Measurements from ENCODE around the gene IRF6. TPM values are rescaled to one million over a fixed set of nuclear protein-coding genes. Genes with fewer than 3 reads are reported as not detected.
A peak's percentile ranks its signal among the peaks of the same experiment; 100 is the strongest.

The IRF6 gene
- total RNA-seq, 4 donors from 2014 or later, result 0.46 to 1.2 (median 0.75) TPM

- Histone ChIP-seq H3K4me1 (peaks cover 12 to 21% (median 19%) of the 10 kb centered on the region in 4 donors), H3K36me3 (peaks cover 0 to 7% (median 2%) of the 10 kb centered on the region in 4 donors), H3K4me3 (no peak overlapping the region), H3K9me3 (no peaks in the 10 kb centered on the region), H3K27ac (replicated peaks in 1 of 4) (no peak overlapping the region), H3K27me3 (no peaks in the 10 kb centered on the region)
- no peak for TF ChIP-seq CTCF (IDR thresholded peaks at IDR 0.05)
- no peak for TF ChIP-seq POLR2AphosphoS5 (IDR thresholded peaks at IDR 0.05)
- no peak for TF ChIP-seq EP300 (IDR thresholded peaks at IDR 0.05)
- TF ChIP-seq POLR2A (IDR thresholded peaks at IDR 0.05; ENCODE audit: low read depth), result no peak
- 82% methylated on average over 11 of the region's 11 CpGs for WGBS
- DNase-seq (ENCODE audit: extremely low spot score), result peak; percentile 91
- intact Hi-C loops (cut with DNase I), result loop anchor here (2.0 kb wide), 1 partner anchor 39 kb away; no protein-coding TSS in a partner anchor
Observed at GRCh38 chr1:209825591-209826434, 19.9 kb upstream of the IRF6 start.

- H3K27me3 ChIP-seq, result peaks cover 0 to 7% (median 0%) of the 10 kb centered on the region in 4 donors
- DNase-seq (ENCODE audit: extremely low spot score), result peak; percentile 68
- intact Hi-C loops (cut with DNase I), result no loop called here
- 40% methylated on average over 12 of the region's 12 CpGs for WGBS
- TF ChIP-seq CTCF (IDR thresholded peaks at IDR 0.05) (peak; percentile 52 to 77 (median 55)), POLR2AphosphoS5 (IDR thresholded peaks at IDR 0.05) (no peak)
- no peak overlapping the region for H3K27ac ChIP-seq (replicated peaks in 1 of 4)
- H3K36me3 ChIP-seq, result no peaks in the 10 kb centered on the region
- H3K4me3 ChIP-seq, result no peak overlapping the region
- peaks cover under 1 to 7% (median 5%) of the 10 kb centered on the region in 4 donors for H3K4me1 ChIP-seq
- no peaks in the 10 kb centered on the region for H3K9me3 ChIP-seq
Observed at GRCh38 chr1:209823143-209824041, 17.4 kb upstream of the IRF6 start.

GRCh38 chr1:209822706-209823105 lies 16.8 kb upstream of the IRF6 start:
- no peak overlapping the region for H3K4me3 ChIP-seq
- TF ChIP-seq EP300 (IDR thresholded peaks at IDR 0.05) (no peak), POLR2A (IDR thresholded peaks at IDR 0.05; ENCODE audit: low read depth) (no peak), POLR2AphosphoS5 (IDR thresholded peaks at IDR 0.05) (no peak), CTCF (IDR thresholded peaks at IDR 0.05) (no peak)
- intact Hi-C loops (cut with DNase I), result no loop called here

GRCh38 chr1:209820986-209821385 lies 15.0 kb upstream of the IRF6 start:
- Histone ChIP-seq H3K27me3 (peaks cover 0 to 7% (median 0%) of the 10 kb centered on the region in 4 donors), H3K36me3 (no peaks in the 10 kb centered on the region), H3K4me1 (no peaks in the 10 kb centered on the region), H3K27ac (replicated peaks in 1 of 4) (no peak overlapping the region), H3K4me3 (no peak overlapping the region), H3K9me3 (no peaks in the 10 kb centered on the region)
- 83% methylated on average over 4 of the region's 4 CpGs for WGBS
- TF ChIP-seq CTCF (IDR thresholded peaks at IDR 0.05) (no peak), EP300 (IDR thresholded peaks at IDR 0.05) (no peak), POLR2AphosphoS5 (IDR thresholded peaks at IDR 0.05) (no peak), POLR2A (IDR thresholded peaks at IDR 0.05; ENCODE audit: low read depth) (no peak)
- no peak for DNase-seq (ENCODE audit: extremely low spot score)
- intact Hi-C loops (cut with DNase I), result no loop called here

More at GRCh38 chr1:209822706-209823105, 16.8 kb upstream of the IRF6 start:
- peaks cover 0 to 7% (median 0%) of the 10 kb centered on the region in 4 donors for H3K27me3 ChIP-seq
- no peaks in the 10 kb centered on the region for H3K9me3 ChIP-seq
- H3K4me1 ChIP-seq, result peaks cover 0 to 5% (median 4%) of the 10 kb centered on the region in 4 donors
- 68% methylated on average over 7 of the region's 7 CpGs for whole genome bisulfite sequencing
- H3K27ac ChIP-seq (replicated peaks in 1 of 4), result no peak overlapping the region
- DNase-seq (ENCODE audit: extremely low spot score), result no peak
- no peaks in the 10 kb centered on the region for H3K36me3 ChIP-seq
